ENCODE measurements around the gene DLG2.
"Not testable (repeated sequence)": the region's sequence is repeated elsewhere in the genome, so short reads cannot be mapped to it uniquely, and the experiment has no call there.

DLG2 gene

DNA sequence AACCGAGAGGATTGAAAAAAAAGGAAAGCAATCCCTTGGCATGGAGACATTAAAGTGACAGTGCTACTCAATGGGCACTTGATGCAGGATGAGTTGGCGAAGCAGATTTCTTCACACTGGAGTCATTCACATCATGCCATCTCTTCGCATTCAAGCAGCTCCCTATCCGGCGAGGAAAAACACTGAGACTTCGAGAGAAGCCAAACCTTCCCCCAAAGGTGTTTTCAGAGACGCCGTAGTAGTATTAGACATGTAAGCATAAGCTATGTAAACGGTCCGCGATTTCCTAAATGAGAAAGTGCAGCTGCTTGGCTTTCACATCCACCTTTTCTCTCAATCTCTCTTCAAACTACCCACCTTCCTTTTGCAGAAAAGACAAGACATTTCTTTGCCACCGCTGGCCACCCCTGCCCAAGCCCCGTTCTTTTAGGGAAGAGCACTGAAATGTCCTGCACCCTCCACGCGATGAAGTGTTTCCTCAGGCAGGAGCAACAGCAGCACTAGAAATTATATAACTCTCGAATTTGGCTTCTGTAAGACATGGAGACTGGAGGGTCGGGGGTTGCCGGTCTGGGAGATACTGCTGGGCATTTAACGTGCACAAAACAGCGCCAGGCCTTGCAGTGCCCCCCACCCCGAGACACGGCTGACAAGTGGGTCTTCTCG lies at the start of gene DLG2:
Gene DLG2, minus strand, starts transcription at position 13 of the 666 bp plus-strand sequence.
- no peak for DNase-seq

DNA sequence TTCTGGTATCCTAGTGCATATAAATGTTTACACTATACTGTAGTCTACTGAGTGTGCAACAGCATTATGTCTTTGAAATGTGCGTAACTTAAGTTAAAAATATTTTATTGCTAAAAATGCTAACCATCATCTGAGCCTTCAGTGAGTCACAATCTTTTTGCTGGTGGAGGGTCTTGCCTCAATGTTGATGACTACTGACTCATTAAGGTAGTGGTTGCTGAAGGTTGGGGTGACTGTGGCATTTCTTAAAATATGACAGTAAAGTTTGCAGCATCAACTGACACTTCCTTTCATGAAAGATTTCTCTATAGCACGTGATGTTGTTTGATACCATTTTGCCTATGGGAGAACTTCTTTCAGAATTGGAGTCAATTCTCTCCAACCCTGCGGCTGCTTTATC lies 46.2 kb upstream of the DLG2 start:
- DNase-seq = no peak

DNA sequence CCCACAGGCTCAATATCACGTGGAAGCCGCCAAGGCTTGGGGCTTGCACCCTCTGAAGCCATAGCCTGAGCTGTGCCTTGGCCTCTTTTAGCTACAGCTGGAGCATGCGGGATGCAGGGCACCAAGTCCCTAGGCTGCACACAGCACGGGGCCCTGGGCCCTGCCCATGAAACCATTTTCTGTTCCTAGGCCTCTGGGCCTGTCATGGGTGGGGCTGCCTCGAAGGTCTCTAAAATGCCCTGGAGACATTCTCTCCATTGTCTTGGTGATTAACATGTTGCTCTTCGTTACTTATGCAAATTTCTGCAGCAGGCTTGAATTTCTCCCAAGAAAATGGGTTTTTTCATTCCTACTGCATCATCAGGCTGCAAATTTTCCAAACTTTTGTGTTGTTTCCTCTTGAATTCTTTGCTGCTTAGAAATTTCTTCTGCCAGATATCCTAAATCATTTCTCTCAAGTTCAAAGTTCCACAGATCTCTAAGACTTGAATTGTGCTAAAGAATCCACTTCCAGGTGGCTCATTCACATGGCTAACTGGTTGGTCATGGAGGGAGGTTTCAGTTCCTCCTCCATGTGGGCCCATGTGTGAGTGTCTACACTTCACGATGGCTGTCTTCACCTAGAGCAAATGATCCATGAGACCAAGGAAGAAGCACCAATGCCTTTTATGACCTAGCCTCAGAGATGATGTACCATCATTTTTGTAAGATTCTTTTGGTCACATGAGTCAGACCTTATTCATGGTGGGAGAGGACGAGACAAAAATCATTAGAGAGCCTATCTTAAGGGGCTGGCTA lies 45.2 kb upstream of the DLG2 start:
- DNase-seq = no peak

DNA sequence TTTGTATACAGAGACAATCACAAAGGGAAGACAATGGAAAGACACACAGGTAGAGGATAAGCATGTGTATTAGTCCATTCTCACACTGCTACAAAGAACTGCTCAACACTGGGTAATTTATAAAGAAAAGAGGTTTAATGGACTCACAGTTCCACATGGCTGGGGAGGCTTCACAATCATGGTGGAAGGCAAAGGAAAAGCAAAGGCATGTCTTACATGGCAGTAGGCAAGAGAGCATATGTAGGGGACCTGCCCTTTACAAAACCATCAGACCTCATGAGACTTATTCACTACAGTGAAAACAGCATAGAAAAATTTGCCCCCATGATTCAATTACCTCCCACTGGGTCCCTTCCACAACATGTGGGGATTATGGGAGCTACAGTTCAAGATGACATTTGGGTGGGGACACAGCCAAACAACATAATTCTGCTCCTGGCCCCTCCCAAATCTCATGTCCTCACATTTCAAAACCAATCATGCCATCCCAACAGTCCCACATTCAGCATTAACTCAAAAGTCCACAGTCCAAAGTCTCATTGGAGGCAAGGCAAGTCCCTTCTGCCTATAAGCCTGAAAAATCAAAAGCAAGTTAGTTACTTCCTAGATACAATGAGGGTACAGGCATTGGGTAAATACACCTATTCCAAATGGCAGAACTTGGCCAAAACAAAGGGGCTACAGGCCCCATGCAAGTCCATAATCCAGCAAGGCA lies 44.0 kb upstream of the DLG2 start:
- not testable (repeated sequence) for DNase-seq

DNA sequence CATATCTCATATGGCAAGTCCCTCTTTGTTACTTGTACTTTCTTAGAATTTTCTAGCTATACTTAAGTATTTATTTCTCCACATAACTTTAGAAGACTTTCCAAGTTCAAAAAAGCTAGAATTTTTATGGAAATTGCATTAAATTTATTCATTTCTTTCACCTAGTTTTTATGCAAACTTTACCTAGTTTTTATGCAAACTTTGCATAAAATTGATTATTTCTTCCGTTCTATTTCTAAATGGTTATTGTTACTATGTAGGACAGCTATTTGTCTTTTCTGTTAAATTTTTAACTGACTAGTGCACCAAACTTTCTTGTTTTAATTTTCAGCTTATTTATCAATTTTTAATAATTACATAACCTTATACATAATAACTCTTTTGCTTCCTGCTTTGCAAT lies 41.0 kb upstream of the DLG2 start:
- DNase-seq = no peak

DNA sequence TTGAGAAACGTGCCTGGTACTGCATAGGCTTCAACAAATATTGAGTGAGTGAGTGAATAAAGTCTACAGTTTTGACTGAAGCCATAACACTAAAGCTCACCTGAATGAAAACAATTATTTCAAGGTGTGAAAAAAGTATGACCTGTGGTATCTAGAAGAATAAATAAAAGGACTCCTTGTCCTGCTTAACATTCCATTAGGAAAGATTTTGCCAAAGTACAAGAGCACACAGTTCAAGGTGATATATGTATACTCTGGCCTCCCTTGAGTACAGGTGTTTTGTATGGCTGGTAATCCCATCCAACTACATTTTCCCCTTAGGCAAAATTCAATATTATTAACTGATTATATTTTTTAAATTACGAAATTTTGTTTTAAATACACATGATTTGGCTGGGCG lies 39.5 kb upstream of the DLG2 start:
- no peak for DNase-seq

DNA sequence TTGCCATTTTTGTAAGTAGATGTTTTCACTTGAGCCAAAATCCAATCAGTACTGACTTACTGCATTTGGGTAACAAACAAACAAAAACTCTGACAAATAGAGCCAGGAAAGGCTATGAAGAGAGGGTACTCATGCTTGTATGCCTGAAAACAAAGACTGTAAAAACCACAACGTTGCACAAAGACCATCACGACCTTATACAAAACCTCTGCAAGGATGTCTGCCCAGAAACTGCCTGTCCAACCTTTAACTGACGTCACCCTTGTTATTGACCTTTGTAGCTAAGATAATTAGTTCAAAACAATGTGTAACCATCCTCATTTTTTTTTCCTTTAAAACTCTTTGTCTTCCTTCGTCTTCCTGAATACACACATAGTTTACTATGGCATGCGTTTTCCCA lies 38.6 kb upstream of the DLG2 start:
- DNase-seq = no peak

DNA sequence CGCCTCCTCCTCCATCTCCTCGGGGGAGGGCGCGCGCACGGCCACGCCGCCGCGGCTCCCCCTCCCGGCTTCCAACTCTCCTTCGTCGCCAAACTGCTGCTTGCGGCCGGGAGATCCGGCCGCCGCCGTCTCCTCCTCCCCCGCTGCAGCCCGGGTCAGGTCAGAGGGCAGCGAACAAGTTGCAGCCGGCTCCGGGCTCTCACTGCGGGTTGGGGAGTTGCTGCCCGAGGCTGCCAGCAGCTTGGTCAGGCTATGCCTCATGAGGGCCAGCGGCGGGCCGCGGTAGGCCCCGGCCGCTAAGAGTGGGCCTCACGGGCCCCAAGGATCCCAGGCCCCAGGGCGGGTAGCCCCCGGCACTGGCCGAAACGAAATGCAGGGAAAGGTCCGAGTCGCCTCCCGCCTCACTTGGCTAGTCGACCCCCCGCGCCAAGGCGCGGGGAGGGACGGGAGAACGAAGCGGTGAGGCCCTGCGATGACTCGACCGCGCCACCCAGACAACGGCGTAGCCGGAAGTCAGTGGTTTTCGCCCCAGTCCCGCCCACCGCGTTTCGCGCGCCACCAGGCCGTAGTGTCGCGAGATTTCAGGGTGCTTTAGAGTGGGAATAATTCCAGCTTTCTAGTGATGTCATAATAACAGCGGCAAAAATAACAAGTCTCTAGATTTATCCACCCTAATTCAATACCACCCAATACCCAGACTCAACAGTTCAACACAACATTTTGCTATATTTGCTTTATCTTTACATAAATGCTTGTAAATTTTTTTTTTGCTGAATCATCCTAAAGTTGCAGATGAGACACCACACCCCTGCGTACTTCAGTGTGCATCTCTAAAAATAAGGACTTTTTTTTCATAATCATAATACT lies 37.7 kb upstream of the DLG2 start, which contains the start of gene CREBZF:
Gene CREBZF, minus strand, starts transcription at position 515 of the 867 bp plus-strand sequence. Its CDS starts 254 bp downstream, at position 261.
- DNase-seq = peak; percentile 95

DNA sequence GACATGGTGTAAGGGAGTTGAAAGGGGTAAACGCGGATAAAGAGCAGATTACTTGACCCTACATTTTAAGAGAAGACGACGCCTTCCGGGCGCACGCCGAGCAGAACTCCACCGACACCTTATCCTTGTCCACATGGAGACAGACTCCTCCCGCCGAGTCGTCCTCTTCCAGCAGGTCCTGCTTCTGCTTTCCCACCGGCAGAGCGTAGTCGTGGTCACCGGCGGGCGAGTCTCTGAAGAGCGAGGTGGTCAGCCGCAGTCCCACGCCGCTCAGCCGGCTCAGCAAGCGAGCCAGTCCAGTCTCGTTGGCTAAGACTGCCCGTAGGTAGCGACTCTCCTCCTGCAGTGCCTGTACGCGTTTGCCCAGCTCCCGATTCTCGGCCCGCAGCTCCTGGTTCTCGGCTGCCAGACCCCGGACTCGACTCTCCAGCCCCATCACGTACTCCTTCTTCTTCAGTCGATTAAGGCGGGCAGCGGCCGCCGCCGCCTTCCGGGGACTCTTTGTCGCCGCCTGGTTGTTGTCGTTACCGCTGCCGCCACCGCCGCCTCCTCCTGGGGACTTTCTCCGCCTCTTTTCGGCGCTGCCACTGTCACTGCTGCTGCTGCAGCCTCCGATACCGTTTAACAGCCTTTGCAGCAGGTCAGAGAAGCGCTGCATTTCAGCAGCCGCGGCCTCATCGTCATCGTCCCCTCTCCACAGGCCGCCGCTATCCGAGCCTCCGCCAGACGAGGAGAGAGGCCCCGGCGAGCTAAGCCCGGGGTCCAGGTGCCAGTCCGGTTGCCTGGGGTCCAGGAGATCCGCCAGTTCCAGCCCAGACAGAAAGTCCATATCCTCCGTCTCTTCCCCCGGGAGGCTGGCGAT lies 36.8 kb upstream of the DLG2 start:
- peak; percentile 82 for DNase-seq

DNA sequence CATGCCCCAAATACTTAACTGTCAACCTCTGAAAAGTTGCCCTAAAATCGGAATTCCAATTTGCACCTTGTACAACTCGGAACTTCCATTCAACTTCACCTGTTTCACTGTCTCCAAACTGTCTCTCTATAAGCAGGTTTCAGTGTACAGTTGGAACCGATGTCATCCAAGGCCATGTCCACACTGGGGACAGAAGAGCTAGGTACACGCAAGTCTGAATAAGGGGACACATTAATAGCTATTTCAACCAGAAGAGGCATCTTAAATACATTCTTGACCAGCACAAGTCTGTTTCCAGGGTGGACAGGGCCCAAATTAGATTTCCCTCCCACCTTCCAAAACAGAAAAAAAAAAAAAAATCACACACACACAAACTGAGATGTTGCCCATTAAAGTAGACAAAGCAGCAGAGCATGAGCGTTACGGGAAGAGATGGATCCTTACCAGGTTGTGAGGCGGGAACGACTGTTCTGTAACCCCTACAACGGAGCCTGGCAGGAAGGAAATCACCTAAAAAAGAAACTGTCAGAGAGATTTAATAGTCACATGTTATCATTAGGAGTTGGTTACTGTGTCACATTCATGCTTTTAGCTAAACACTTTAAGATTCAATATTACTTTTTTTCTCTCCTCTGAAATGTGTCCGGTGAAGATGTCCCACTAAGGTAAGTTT lies 36.1 kb upstream of the DLG2 start:
- DNase-seq = no peak

DNA sequence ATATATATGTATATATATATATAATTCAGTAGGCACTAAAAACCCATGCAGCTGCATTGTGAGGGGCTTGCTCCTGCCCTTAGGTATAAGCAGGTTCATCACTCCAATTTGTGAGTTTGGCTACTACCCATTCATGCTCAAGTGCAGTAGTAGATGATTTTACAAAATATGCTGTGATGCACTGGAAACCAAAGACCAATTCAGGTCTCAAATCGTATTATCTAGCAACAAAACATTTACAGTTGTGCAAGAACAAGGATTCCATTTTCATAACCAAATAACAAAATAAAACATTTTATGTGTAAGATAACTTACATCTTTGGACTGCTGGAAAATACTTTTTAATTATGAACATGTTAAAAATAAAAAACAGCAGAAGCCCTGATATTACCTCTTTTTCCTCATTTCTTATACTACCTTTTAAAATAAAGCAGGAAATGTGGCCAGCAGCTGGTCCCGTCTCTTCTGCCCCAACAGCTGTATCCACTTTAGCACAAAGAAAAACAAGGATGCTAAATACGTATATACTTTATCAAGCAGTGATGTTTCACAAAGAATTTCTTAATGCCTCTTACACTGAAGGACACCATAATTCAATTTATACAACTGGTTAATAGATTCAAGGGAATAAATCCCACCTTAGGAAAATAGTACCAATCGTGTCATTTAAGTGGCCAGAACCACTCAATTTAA lies 35.0 kb upstream of the DLG2 start:
- no peak for DNase-seq

DNA sequence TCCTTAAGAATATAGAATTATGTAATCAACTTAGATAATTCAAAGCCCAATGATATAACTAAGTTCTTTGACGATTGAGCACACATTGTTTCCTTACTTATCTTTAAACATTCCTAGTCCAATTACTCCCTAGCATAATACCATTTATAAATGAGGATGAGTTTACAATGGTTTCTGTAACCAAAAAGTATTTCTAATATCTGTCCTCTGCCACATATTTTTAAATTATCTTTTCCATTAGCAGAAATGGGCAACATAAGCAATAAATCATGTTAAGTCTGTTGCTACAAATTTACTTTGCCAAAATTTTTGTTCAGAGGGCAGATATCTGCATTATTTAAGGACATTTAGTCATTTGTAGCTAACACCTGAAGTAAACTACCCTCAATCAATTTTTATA lies 31.0 kb upstream of the DLG2 start:
- no peak for DNase-seq

DNA sequence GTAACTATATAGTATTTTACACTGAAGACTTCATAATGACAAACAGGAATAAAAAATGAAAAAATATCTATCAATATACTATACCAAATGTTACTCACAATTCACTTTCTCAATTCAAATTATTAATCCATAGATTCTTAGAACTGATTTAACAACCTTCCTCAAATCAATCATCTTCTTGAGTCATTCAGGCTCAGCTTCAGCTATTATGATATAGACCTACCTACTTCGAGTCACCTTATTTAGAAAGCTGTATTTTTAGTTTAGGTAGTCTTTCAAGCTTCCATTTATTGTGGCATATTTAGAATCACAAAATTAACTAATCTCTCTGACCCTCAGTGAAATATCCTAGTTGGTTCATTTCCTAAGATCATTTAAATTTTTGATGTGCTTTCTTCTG lies 29.6 kb upstream of the DLG2 start:
- no peak for DNase-seq

DNA sequence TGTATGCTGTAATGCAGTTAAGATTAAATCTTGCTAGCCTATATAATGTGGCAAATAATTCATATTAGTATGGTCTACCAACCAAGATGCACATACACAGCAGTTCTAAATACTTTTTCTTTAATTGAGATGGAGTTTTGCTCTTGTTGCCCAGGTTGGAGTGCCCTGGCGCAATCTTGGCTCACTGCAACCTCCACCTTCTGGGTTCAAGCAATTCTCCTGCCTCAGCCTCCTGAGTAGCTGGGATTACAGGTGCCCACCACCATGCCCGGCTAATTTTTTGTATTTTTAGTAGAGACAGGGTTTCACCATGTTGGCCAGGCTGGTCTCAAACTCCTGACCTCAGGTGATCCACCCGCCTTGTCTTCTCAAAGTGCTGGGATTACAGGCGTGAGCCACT lies 27.2 kb upstream of the DLG2 start:
- DNase-seq = not testable (repeated sequence)

DNA sequence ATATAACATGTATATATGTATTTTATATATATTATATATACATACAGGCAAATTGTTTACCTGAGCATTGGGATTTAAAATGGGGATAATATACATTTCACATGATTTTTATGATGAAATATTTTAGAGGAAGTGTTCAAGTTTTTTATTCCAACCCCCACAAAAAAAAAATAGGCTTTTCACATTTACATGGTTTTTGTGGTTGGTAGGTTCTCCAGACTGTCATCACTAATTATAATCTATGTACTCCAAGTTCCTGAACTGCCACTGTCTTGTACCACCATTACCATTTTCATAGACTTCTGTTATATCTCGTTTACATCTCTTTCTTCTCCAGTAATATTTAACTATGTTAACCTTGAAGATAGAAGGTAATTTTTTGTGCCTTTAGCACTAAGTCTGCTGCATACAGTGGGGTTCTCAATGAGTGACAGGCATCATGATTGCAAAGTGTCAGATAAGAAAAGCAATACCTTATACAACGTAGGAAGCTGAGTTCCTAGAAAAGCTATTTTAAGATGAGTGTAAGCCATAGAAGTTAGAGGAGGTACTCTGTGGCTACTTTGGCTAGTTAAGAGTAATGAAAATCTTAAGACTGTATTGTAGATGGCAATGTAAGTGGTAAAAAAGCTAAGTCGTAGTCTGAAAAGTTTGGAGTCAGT lies 25.8 kb upstream of the DLG2 start:
- no peak for DNase-seq

DNA sequence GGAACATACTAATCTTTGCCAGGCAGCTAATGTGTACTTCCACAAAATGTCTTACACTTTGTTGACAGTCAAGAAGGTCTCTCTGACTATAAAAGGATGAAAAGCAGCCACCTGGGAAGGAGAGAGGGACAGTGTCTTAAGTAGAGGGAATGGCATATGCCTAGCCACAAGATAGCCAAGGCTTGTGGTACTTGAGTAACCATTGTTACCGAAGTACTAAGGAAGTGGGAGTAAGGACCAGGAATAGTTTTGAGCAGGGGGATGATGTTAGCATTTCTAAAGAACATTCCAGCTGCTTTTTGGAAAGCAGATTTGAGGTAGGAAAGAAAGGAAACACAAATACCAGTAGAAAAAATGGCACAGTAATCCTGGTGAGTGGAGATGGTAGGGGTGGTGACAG lies 24.0 kb upstream of the DLG2 start:
- DNase-seq = no peak

DNA sequence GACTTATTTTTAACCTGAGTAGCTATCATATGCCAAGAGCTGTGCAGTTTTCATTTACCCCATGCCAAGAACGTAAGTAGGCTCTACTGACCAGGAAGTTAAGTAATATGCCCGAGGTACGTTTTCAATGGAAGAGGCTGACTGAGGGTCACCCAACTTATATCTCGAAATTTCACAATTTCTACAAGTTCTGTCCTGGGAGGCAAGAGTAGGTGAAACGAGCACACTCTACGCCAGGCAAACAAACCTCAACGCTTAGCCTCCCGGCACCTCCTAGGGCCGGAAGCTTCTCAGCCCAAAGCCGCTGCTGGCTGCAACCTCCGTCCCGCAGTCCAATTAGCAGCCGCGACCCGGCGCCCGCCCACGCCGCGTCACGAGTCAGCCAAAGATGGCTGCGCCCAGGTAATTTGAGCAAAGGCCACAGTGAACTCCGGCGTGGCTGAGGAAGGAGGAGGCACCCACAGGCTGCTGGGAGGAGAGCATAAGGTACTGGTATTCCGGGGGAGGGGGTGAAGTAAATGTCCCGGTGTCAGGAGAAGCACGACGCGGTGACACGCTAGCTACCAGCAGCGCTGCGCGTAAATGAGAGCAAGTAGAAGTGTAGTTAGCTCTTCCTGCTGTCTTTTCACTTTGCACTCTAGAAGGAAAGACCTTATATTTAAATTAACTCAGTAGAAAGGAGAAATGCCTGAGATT lies 20.6 kb upstream of the DLG2 start, which contains the start of gene TMEM126A:
Gene TMEM126A, plus strand, starts transcription at position 364 of the 696 bp plus-strand sequence. CDS start 2,289 bp downstream, outside the sequence.
- peak; percentile 90 for DNase-seq

DNA sequence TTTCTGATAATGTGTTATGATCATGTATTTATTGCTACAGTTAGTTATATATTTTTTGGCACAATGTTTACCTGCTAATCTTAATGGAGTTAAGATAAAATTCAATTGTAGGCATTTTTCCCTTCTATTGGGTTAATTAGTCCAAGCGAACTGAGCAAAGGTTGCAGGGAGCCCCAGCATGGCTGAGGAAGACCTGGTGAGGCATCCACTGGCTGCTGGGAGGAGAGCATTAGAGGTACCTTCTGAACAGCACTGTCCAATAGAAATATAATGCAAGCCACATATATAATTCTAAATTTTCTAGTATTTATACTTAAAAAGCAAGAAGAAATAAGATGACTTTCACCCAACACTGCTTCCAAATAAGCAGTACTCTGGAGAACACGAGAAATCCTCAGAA lies 19.9 kb upstream of the DLG2 start:
- DNase-seq = no peak

DNA sequence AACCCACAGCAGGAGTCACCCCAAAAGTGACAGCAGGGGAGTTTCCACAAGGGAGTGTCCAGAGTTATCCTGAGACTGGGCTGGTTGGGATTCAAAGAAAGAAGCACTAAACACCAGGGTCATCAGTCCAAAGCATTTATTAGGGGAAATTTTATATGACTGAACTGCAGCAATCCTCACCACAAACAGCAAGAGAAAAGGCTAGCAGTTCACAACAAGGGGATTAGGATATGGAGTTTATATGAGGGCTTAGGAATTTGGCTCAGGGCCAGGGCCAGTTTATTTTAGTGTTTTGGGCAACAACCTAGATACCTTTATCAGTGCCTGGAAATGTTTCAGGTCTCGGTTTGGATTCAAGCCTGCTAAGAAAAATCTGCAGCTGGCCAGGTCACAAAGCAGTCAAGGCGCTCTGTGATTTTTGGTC lies 16.1 kb upstream of the DLG2 start:
- DNase-seq = no peak
